Measurements from ENCODE around the gene CCN2. TPM values are rescaled to one million over a fixed set of nuclear protein-coding genes. Genes with fewer than 3 reads are reported as not detected.

Gene CCN2
- total RNA-seq, 1 donor from 2014 or later = not detected

- peaks cover 22% of the 10 kb centered on the region for H3K27me3 Mint-ChIP-seq (ENCODE audit: low read depth)
- H3K4me3 Mint-ChIP-seq (ENCODE audit: low read depth) = no peak overlapping the region
- intact Hi-C loops (cut with micrococcal nuclease) = no loop called here
- H3K9me3 Mint-ChIP-seq = no peaks in the 10 kb centered on the region
- H3K36me3 Mint-ChIP-seq (ENCODE audit: low read depth) = no peaks in the 10 kb centered on the region
- no peaks in the 10 kb centered on the region for H3K4me1 Mint-ChIP-seq (ENCODE audit: low read depth)
- DNase-seq (ENCODE audit: low spot score) = no peak
- no peak overlapping the region for H3K27ac Mint-ChIP-seq
These were observed 6.9 kb upstream of the CCN2 start for GRCh38 chr6:131958095-131958494.

GRCh38 chr6:131955876-131956275, 4.7 kb upstream of the CCN2 start:
- H3K27ac Mint-ChIP-seq = no peak overlapping the region
- DNase-seq (ENCODE audit: low spot score) = no peak
- H3K4me3 Mint-ChIP-seq (ENCODE audit: low read depth) = no peak overlapping the region
- H3K36me3 Mint-ChIP-seq (ENCODE audit: low read depth) = no peaks in the 10 kb centered on the region
- H3K9me3 Mint-ChIP-seq = no peaks in the 10 kb centered on the region
- peaks cover 40% of the 10 kb centered on the region for H3K27me3 Mint-ChIP-seq (ENCODE audit: low read depth)
- intact Hi-C loops (cut with micrococcal nuclease) = no loop called here
- no peaks in the 10 kb centered on the region for H3K4me1 Mint-ChIP-seq (ENCODE audit: low read depth)

DNA sequence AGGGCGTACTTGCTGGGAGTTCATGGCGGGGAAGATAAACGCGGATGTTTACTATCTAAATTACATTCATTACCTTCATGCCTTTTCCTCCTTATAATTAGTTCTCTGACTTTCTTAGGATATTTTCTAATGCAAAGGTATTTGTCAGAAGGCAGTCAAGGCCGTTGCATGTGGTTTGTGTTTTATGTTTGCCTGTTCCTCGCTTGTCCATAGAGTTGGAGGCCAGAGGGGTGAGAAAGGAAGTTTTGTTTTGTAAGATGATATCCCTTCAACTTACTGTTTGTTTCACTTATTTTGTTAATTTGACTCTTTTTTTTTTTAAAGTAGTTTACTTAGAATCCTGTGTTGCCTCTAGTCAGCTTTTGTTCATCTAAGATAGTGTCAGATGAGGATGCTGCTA, 4.0 kb upstream of the CCN2 start:
- H3K27me3 Mint-ChIP-seq (ENCODE audit: low read depth) = peaks cover 44% of the 10 kb centered on the region

GRCh38 chr6:131954775-131955107, 3.6 kb upstream of the CCN2 start:
- Mint-ChIP-seq H3K4me3 (ENCODE audit: low read depth) (no peak overlapping the region), H3K36me3 (ENCODE audit: low read depth) (no peaks in the 10 kb centered on the region), H3K27ac (no peak overlapping the region), H3K9me3 (no peaks in the 10 kb centered on the region), H3K27me3 (ENCODE audit: low read depth) (peaks cover 49% of the 10 kb centered on the region), H3K4me1 (ENCODE audit: low read depth) (peaks cover 5% of the 10 kb centered on the region)
- no peak for DNase-seq (ENCODE audit: low spot score)
- intact Hi-C loops (cut with micrococcal nuclease) = no loop called here

More for the DNA sequence above, 4.0 kb upstream of the CCN2 start:
- no peak overlapping the region for H3K27ac Mint-ChIP-seq
- H3K4me1 Mint-ChIP-seq (ENCODE audit: low read depth) = peaks cover 2% of the 10 kb centered on the region
- H3K9me3 Mint-ChIP-seq = no peaks in the 10 kb centered on the region
- H3K4me3 Mint-ChIP-seq (ENCODE audit: low read depth) = no peak overlapping the region
- no peaks in the 10 kb centered on the region for H3K36me3 Mint-ChIP-seq (ENCODE audit: low read depth)
- DNase-seq (ENCODE audit: low spot score) = no peak
- intact Hi-C loops (cut with micrococcal nuclease) = no loop called here

- no peak for DNase-seq (ENCODE audit: low spot score)
- H3K9me3 Mint-ChIP-seq = no peaks in the 10 kb centered on the region
- no peak overlapping the region for H3K4me3 Mint-ChIP-seq (ENCODE audit: low read depth)
- H3K36me3 Mint-ChIP-seq (ENCODE audit: low read depth) = no peaks in the 10 kb centered on the region
- intact Hi-C loops (cut with micrococcal nuclease) = no loop called here
- no peak overlapping the region for H3K27ac Mint-ChIP-seq
- H3K4me1 Mint-ChIP-seq (ENCODE audit: low read depth) = peaks cover 5% of the 10 kb centered on the region
- peaks cover 54% of the 10 kb centered on the region for H3K27me3 Mint-ChIP-seq (ENCODE audit: low read depth)
These were observed 3.0 kb upstream of the CCN2 start for GRCh38 chr6:131954059-131954774.

DNA sequence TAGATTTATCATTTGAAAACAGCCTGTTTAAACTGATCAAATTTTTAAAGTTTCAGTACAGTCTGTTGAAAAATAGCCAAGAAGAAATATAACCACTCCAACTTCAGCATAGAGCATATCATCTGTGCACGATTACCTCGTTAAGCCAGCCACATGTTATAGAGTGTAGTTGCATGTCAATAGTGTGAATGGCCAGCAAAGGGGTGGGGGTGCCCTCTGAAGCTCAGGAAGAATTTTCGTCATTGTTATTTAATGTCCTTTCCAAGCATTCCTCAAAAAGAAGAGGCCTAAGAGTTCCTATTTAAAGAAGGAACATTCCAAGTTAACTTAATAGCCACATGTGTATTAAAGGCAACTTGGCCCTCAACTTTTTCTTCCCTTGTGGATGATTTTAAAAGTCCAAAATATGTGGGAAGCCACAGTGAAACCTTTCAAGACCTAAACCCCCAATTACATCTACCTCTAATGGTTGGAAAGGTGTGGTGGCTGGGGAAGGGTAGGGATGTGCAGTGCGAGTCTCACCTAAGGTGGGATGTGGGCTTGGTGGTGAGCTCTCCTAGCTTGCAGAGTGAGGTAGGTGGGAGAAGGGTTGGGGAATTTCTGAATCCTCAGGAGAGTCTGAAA, 1.8 kb upstream of the CCN2 start:
- intact Hi-C loops (cut with micrococcal nuclease) = no loop called here
- Mint-ChIP-seq H3K27me3 (ENCODE audit: low read depth) (peaks cover 65% of the 10 kb centered on the region), H3K9me3 (no peaks in the 10 kb centered on the region), H3K4me1 (ENCODE audit: low read depth) (peaks cover 5% of the 10 kb centered on the region), H3K36me3 (ENCODE audit: low read depth) (no peaks in the 10 kb centered on the region), H3K27ac (no peak overlapping the region), H3K4me3 (ENCODE audit: low read depth) (no peak overlapping the region)
- DNase-seq (ENCODE audit: low spot score) = no peak

DNA sequence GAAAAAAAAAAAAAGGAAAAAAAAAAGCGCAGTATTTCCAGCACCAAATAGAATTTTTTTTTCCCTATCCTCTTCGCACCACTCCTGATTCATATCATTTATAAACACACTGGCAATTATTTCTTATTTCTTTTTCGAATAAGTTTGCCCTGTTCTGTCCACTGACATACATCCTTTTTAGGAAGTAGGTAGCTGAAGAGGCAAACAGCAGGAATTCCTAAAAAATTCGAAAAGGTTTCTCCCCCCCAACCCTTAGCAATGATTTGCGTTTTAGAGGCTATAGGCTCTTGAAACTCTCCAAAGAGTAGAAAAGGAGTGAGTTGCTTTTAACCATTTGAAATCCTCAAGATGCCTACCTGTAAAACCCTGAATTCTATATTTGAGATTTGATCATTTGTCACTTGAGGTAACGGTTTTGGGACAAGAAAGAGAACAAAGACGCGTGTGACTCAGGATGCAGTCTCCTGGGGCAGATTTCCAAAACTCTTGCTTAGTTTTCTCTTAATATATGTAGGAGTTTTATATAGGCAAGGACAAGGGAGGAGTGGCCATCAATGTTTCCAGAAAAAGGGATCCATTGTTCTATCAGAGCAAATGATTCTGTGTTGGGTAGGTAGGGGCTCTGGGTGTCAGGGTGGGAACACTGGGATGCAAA, 531 bp upstream of the CCN2 start:
- H3K36me3 Mint-ChIP-seq (ENCODE audit: low read depth) = no peaks in the 10 kb centered on the region
- peaks cover 68% of the 10 kb centered on the region for H3K27me3 Mint-ChIP-seq (ENCODE audit: low read depth)
- H3K4me1 Mint-ChIP-seq (ENCODE audit: low read depth) = peaks cover 5% of the 10 kb centered on the region
- no peak for DNase-seq (ENCODE audit: low spot score)
- intact Hi-C loops (cut with micrococcal nuclease) = no loop called here
- no peaks in the 10 kb centered on the region for H3K9me3 Mint-ChIP-seq
- H3K27ac Mint-ChIP-seq = no peak overlapping the region
- H3K4me3 Mint-ChIP-seq (ENCODE audit: low read depth) = peak overlapping the region; percentile 37

DNA sequence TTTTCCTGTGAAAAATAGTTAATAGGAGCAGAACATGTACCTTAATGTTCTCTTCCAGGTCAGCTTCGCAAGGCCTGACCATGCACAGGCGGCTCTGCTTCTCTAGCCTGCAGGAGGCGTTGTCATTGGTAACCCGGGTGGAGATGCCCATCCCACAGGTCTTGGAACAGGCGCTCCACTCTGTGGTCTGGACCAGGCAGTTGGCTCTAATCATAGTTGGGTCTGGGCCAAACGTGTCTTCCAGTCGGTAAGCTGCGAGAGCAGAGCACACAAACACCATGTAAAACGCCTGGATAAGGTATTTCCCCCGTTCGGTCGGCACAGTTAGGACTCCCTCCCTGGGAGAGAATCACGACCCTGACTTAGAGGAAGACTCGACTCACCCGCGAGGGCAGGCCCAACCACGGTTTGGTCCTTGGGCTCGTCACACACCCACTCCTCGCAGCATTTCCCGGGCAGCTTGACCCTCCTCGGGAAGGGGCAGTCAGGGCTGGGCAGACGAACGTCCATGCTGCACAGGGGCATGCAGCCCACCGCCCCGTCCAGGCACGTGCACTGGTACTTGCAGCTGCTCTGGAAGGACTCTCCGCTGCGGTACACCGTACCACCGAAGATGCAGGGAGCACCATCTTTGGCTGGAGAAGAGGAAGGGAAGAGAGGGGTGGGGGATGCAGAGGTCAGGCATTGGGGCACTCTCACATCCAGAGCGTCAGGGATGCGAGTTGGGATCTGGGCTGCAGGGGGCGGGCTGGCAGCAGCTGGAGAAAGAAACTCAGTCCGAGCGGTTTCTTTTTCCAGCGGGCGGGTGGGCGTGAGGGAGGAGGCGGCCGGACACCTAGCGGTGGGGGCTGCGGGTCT, 1.0 kb downstream of the CCN2 start:
- Mint-ChIP-seq H3K27ac (no peak overlapping the region), H3K27me3 (ENCODE audit: low read depth) (peaks cover 75% of the 10 kb centered on the region), H3K9me3 (no peaks in the 10 kb centered on the region), H3K36me3 (ENCODE audit: low read depth) (no peaks in the 10 kb centered on the region), H3K4me1 (ENCODE audit: low read depth) (peaks cover 5% of the 10 kb centered on the region), H3K4me3 (ENCODE audit: low read depth) (peak overlapping the region; percentile 76)
- DNase-seq (ENCODE audit: low spot score) = no peak
- intact Hi-C loops (cut with micrococcal nuclease) = no loop called here

- peaks cover 5% of the 10 kb centered on the region for H3K4me1 Mint-ChIP-seq (ENCODE audit: low read depth)
- H3K4me3 Mint-ChIP-seq (ENCODE audit: low read depth) = no peak overlapping the region
- no peak overlapping the region for H3K27ac Mint-ChIP-seq
- H3K27me3 Mint-ChIP-seq (ENCODE audit: low read depth) = peaks cover 71% of the 10 kb centered on the region
- H3K36me3 Mint-ChIP-seq (ENCODE audit: low read depth) = no peaks in the 10 kb centered on the region
- no peaks in the 10 kb centered on the region for H3K9me3 Mint-ChIP-seq
- intact Hi-C loops (cut with micrococcal nuclease) = no loop called here
- DNase-seq (ENCODE audit: low spot score) = no peak
These were observed 1.6 kb downstream of the CCN2 start for GRCh38 chr6:131949620-131949908.

DNA sequence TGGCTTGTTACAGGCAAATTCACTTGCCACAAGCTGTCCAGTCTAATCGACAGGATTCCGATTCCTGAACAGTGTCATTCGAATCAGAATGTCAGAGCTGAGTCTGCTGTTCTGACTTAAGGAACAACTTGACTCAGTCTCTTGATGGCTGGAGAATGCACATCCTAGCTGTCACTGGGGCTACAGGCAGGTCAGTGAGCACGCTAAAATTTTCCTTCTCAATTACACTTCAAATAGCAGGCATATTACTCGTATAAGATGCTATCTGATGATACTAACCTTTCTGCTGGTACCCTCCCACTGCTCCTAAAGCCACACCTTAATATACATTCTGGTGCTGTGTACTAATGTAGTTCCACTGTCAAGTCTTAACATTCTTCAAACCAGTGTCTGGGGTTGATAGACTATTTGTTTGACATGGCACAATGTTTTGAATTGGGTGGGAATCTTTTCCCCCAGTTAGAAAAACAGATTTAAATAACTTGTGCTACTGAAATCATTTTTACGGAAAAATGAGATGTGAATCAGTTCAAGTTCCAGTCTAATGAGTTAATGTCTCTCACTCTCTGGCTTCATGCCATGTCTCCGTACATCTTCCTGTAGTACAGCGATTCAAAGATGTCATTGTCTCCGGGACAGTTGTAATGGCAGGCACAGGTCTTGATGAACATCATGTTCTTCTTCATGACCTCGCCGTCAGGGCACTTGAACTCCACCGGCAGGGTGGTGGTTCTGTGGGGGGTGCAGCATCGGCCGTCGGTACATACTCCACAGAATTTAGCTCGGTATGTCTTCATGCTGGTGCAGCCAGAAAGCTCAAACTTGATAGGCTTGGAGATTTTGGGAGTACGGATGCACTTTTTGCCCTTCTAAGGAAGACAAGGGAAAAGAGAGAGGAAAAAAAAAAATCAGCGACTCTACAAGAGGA, 2.2 kb downstream of the CCN2 start:
- Mint-ChIP-seq H3K9me3 (no peaks in the 10 kb centered on the region), H3K27me3 (ENCODE audit: low read depth) (peaks cover 72% of the 10 kb centered on the region), H3K4me1 (ENCODE audit: low read depth) (peaks cover 5% of the 10 kb centered on the region), H3K4me3 (ENCODE audit: low read depth) (no peak overlapping the region), H3K27ac (no peak overlapping the region), H3K36me3 (ENCODE audit: low read depth) (no peaks in the 10 kb centered on the region)
- no peak for DNase-seq (ENCODE audit: low spot score)
- intact Hi-C loops (cut with micrococcal nuclease) = no loop called here

DNA sequence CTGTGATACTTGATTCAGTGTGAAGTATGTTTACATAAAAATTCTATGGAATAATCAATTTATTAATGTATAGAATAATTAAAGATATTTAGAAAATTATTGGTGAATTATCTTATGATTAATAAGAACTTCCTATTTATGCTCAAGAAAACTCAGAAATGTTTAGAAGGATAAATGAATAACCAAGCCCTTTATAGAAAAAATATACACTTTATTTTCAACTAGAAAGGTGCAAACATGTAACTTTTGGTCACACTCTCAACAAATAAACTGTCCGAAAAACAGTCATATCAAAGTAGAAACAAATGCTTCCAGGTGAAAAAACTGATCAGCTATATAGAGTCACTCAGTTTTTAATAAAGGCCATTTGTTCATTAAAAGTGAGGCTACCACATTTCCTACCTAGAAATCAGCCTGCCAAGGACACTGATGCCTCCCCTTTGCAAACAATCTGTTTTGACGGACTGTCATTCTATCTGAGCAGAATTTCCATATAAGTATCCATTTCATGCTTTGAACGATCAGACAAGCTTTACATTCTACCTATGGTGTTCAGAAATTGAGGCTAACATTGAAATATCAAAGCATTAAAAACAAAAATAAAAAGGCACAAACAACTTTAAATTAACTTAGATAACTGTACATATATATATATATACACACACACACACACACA, 3.0 kb downstream of the CCN2 start:
- H3K36me3 Mint-ChIP-seq (ENCODE audit: low read depth) = no peaks in the 10 kb centered on the region
- H3K4me1 Mint-ChIP-seq (ENCODE audit: low read depth) = peaks cover 5% of the 10 kb centered on the region
- H3K27ac Mint-ChIP-seq = no peak overlapping the region
- DNase-seq (ENCODE audit: low spot score) = no peak
- H3K9me3 Mint-ChIP-seq = no peaks in the 10 kb centered on the region
- peaks cover 66% of the 10 kb centered on the region for H3K27me3 Mint-ChIP-seq (ENCODE audit: low read depth)
- no peak overlapping the region for H3K4me3 Mint-ChIP-seq (ENCODE audit: low read depth)
- intact Hi-C loops (cut with micrococcal nuclease) = no loop called here

Measured in activated T-helper 2 cell treated with anti-CD3 and anti-CD28 coated beads, Interferon-gamma antibody, Interleukin-2, Interleukin-4, amounts not matched to agents 10 μg/mL and 5 μg/mL and 100 μg/mL, durations not matched to agents 14 hours and 24 hours and 36 hours (primary cell).